ENCODE measurements around the gene L3MBTL4. TPM values are rescaled to one million over a fixed set of nuclear protein-coding genes. Genes with fewer than 3 reads are reported as not detected.

The L3MBTL4 gene
- total RNA-seq, 1 donor from 2014 or later = not detected

- no peak for DNase-seq (ENCODE audit: low spot score in 2 of 2)
- no peaks in the 10 kb centered on the region for H3K4me1 ChIP-seq
- intact Hi-C loops (cut with DNase I) = no loop called here
- no peaks in the 10 kb centered on the region for H3K27me3 ChIP-seq
- TF ChIP-seq, protein P1, sequence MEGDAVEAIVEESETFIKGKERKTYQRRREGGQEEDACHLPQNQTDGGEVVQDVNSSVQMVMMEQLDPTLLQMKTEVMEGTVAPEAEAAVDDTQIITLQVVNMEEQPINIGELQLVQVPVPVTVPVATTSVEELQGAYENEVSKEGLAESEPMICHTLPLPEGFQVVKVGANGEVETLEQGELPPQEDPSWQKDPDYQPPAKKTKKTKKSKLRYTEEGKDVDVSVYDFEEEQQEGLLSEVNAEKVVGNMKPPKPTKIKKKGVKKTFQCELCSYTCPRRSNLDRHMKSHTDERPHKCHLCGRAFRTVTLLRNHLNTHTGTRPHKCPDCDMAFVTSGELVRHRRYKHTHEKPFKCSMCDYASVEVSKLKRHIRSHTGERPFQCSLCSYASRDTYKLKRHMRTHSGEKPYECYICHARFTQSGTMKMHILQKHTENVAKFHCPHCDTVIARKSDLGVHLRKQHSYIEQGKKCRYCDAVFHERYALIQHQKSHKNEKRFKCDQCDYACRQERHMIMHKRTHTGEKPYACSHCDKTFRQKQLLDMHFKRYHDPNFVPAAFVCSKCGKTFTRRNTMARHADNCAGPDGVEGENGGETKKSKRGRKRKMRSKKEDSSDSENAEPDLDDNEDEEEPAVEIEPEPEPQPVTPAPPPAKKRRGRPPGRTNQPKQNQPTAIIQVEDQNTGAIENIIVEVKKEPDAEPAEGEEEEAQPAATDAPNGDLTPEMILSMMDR (IDR thresholded peaks at IDR 0.05) = no peak
- no peak overlapping the region for H3K4me3 ChIP-seq
- no peaks in the 10 kb centered on the region for H3K36me3 ChIP-seq
- no peaks in the 10 kb centered on the region for H3K9me3 ChIP-seq
- no peak overlapping the region for H3K27ac ChIP-seq
Observed at GRCh38 chr18:5983488-5983887, 431.2 kb downstream of the L3MBTL4 start.

DNA sequence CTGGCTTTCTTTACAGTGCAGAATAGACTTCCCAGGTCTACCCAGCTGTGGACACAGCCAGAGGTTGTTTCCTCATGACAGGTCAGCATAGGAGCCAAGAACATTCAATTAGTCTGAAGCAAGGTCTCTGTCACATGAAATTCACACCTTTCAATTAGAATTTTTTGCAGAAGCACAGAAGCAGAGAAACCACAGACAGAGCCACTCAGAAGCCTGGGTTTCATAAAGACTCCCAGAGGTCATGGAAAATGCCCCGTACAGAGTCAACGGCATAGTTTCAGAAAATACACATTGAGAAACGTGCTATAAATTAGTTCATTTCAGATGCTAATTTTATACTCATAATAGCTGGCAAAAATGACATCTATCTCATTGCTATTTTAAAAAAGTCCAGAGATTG is 432.4 kb downstream of the L3MBTL4 start:
- TF ChIP-seq, protein P1 (IDR thresholded peaks at IDR 0.05) = no peak
- intact Hi-C loops (cut with DNase I) = no loop called here
- no peak overlapping the region for H3K27ac ChIP-seq
- no peak overlapping the region for H3K4me3 ChIP-seq
- H3K9me3 ChIP-seq = no peaks in the 10 kb centered on the region
- no peaks in the 10 kb centered on the region for H3K36me3 ChIP-seq
- H3K27me3 ChIP-seq = no peaks in the 10 kb centered on the region
- H3K4me1 ChIP-seq = no peaks in the 10 kb centered on the region
- DNase-seq (ENCODE audit: low spot score in 2 of 2) = no peak

DNA sequence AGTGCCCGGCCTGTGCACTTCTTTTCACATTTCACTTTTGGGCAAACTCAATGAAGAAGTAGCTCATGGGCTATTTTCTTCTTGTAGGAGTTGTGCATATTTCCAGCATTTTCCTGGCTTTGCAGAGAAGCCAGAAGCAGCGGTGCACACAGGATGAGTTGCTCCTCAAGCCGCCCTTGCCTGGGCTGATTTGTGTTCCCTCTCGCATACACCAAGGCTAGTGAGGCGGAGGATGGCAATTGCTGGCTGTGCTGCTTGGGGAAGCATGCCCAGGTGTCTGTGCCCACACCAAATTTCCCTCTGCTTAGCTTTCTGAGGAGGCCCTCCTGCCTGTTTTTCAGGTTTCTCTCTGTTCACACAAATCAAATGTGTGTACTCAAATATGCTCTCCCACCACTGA is 434.0 kb downstream of the L3MBTL4 start:
- TF ChIP-seq, protein P1 (IDR thresholded peaks at IDR 0.05) = no peak
- Histone ChIP-seq H3K27me3 (no peaks in the 10 kb centered on the region), H3K9me3 (no peaks in the 10 kb centered on the region), H3K27ac (no peak overlapping the region), H3K36me3 (no peaks in the 10 kb centered on the region), H3K4me3 (no peak overlapping the region), H3K4me1 (no peaks in the 10 kb centered on the region)
- intact Hi-C loops (cut with DNase I) = no loop called here
- DNase-seq (ENCODE audit: low spot score in 2 of 2) = no peak

GRCh38 chr18:5979971-5980457 is 434.7 kb downstream of the L3MBTL4 start:
- Histone ChIP-seq H3K27ac (no peak overlapping the region), H3K9me3 (no peaks in the 10 kb centered on the region), H3K4me1 (no peaks in the 10 kb centered on the region), H3K4me3 (no peak overlapping the region), H3K27me3 (no peaks in the 10 kb centered on the region), H3K36me3 (no peaks in the 10 kb centered on the region)
- DNase-seq (ENCODE audit: low spot score in 2 of 2) = no peak
- intact Hi-C loops (cut with DNase I) = no loop called here
- TF ChIP-seq, protein P1 (IDR thresholded peaks at IDR 0.05) = no peak

DNA sequence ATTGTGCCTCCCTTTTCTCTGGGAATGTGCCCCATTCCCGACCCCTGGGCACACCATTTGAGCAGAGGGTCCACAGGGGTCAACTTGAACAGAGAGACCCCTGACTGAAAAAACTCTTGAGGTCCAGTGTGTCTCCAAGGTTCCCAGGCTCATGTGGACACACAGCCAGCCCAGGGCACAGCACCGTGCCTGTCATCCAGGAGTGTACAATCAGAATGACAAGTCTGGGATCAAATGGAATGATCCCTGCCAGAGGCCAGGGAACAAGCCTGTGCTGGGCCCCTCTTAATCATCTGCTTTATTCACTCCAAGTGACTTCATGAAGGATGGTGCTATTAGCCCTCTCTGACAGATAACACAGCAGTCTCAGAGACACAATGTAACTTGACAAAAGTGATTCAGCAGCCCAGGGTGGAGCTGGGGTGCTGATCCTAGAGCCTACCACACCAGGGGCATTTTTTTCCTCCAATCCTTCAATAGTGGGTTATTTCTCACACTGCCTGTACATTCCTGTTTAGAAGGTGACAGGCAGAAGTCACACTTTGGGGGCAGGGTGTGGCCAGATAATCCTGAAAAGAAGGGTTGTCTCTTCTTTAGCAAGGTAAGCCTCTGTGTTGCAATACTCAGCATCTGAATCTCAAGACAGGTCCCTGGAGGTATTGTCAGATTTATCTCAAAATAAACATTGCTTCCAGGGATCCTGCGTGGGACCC is 435.4 kb downstream of the L3MBTL4 start:
- Histone ChIP-seq H3K4me3 (no peak overlapping the region), H3K36me3 (no peaks in the 10 kb centered on the region), H3K27me3 (no peaks in the 10 kb centered on the region), H3K9me3 (no peaks in the 10 kb centered on the region), H3K27ac (no peak overlapping the region), H3K4me1 (no peaks in the 10 kb centered on the region)
- intact Hi-C loops (cut with DNase I) = no loop called here
- TF ChIP-seq, protein P1 (IDR thresholded peaks at IDR 0.05) = no peak
- no peak for DNase-seq (ENCODE audit: low spot score in 2 of 2)

All from ascending aorta (tissue), 2 donors.